ENCODE measurements around the gene SPIB.
"Not testable (repeated sequence)": the region's sequence is repeated elsewhere in the genome, so short reads cannot be mapped to it uniquely, and the experiment has no call there.

SPIB gene

GRCh38 chr19:50418176-50419021 lies at the start of gene SPIB:
Gene SPIB, plus strand, starts transcription at chr19:50418938. Its CDS starts 25 bp downstream, at chr19:50418963.
- no peak for DNase-seq (ENCODE audit: low spot score)
- no peak for FAIRE-seq

- DNase-seq (ENCODE audit: low spot score) (no peak), FAIRE-seq (no peak)
Observed at GRCh38 chr19:50371914-50372475, 46.7 kb upstream of the SPIB start.

- DNase-seq (ENCODE audit: low spot score) (peak; percentile 89), FAIRE-seq (peak; percentile 55)
Observed at GRCh38 chr19:50376166-50377050, 42.3 kb upstream of the SPIB start, which contains the start of gene NR1H2. Gene NR1H2, plus strand, starts transcription at chr19:50376457. Its CDS starts 1,149 bp downstream, at chr19:50377606.

GRCh38 chr19:50377051-50377461 lies 41.7 kb upstream of the SPIB start:
- peak; percentile 17 for DNase-seq (ENCODE audit: low spot score)
- FAIRE-seq, result no peak

GRCh38 chr19:50377517-50377916 lies 41.2 kb upstream of the SPIB start:
- no peak for FAIRE-seq
- no peak for DNase-seq (ENCODE audit: low spot score)

- DNase-seq (ENCODE audit: low spot score) (no peak), FAIRE-seq (no peak)
Observed at GRCh38 chr19:50378169-50378862, 40.4 kb upstream of the SPIB start.

- DNase-seq (ENCODE audit: low spot score) (no peak), FAIRE-seq (no peak)
Observed at GRCh38 chr19:50378863-50379236, 39.9 kb upstream of the SPIB start.

GRCh38 chr19:50379602-50380001 lies 39.1 kb upstream of the SPIB start:
- no peak for FAIRE-seq
- DNase-seq (ENCODE audit: low spot score), result no peak

GRCh38 chr19:50380137-50380536 lies 38.6 kb upstream of the SPIB start:
- DNase-seq (ENCODE audit: low spot score) (no peak), FAIRE-seq (no peak)

GRCh38 chr19:50380751-50381151 lies 38.0 kb upstream of the SPIB start:
- FAIRE-seq (no peak), DNase-seq (ENCODE audit: low spot score) (no peak)

GRCh38 chr19:50381881-50382729 lies 36.6 kb upstream of the SPIB start:
- DNase-seq (ENCODE audit: low spot score) (no peak), FAIRE-seq (no peak)

- no peak for FAIRE-seq
- DNase-seq (ENCODE audit: low spot score), result peak; percentile 9
Observed at GRCh38 chr19:50383001-50383851, 35.5 kb upstream of the SPIB start.

- DNase-seq (ENCODE audit: low spot score), result peak; percentile 99
- peak; percentile 83 for FAIRE-seq
Observed at GRCh38 chr19:50383852-50384684, 34.7 kb upstream of the SPIB start, which contains the start of gene POLD1. Gene POLD1, plus strand, starts transcription at chr19:50384347. Its CDS starts 14,505 bp downstream, at chr19:50398852.

- no peak for FAIRE-seq
Observed at GRCh38 chr19:50384685-50385535, 33.8 kb upstream of the SPIB start.

GRCh38 chr19:50387176-50387867 lies 31.4 kb upstream of the SPIB start:
- DNase-seq (ENCODE audit: low spot score), result no peak
- FAIRE-seq, result no peak

More at GRCh38 chr19:50384685-50385535, 33.8 kb upstream of the SPIB start:
- DNase-seq (ENCODE audit: low spot score), result peak; percentile 8

- FAIRE-seq (no peak), DNase-seq (ENCODE audit: low spot score) (no peak)
Observed at GRCh38 chr19:50387868-50388245, 30.9 kb upstream of the SPIB start.

GRCh38 chr19:50390295-50390694 lies 28.4 kb upstream of the SPIB start:
- DNase-seq (ENCODE audit: low spot score); FAIRE-seq: not testable (repeated sequence)
